Measurements from ENCODE around the gene NFIC.

- TF ChIP-seq GATA2 (IDR thresholded peaks at IDR 0.05; ENCODE audit: low read depth, low read length), result no peak
- no peak for TF ChIP-seq GATA3 (IDR thresholded peaks at IDR 0.05; ENCODE audit: low read depth, low read length)
Observed at GRCh38 chr19:3459965-3460582, 93.7 kb downstream of the NFIC start.

Measured in SH-SY5Y (cell line).